ENCODE data around the gene PIN4.
"Not testable (repeated sequence)": the region's sequence is repeated elsewhere in the genome, so short reads cannot be mapped to it uniquely, and the experiment has no call there.

The PIN4 gene

GRCh38 chrX:72201836-72202536 is 20.4 kb downstream of the PIN4 start:
- DNase-seq (ENCODE audit: low read depth in 2 of 2), result no peak

- no peak for DNase-seq (ENCODE audit: low read depth in 2 of 2)
Observed at GRCh38 chrX:72202792-72203401, 21.3 kb downstream of the PIN4 start.

- DNase-seq (ENCODE audit: low read depth in 2 of 2), result no peak
Observed at GRCh38 chrX:72203421-72203820, 21.9 kb downstream of the PIN4 start.

- DNase-seq (ENCODE audit: low read depth in 2 of 2), result no peak
Observed at GRCh38 chrX:72205706-72206105, 24.1 kb downstream of the PIN4 start.

GRCh38 chrX:72207366-72207765 is 25.8 kb downstream of the PIN4 start:
- DNase-seq (ENCODE audit: low read depth in 2 of 2), result no peak

- DNase-seq (ENCODE audit: low read depth in 2 of 2), result no peak
Observed at GRCh38 chrX:72208126-72208800, 26.7 kb downstream of the PIN4 start.

GRCh38 chrX:72216973-72217372 is 35.4 kb downstream of the PIN4 start:
- no peak for DNase-seq (ENCODE audit: low read depth in 2 of 2)

GRCh38 chrX:72220375-72220774 is 38.8 kb downstream of the PIN4 start:
- not testable (repeated sequence) for DNase-seq (ENCODE audit: low read depth in 2 of 2)

GRCh38 chrX:72230290-72230689 is 48.7 kb downstream of the PIN4 start:
- DNase-seq (ENCODE audit: low read depth in 2 of 2), result no peak

GRCh38 chrX:72236841-72237240 is 55.3 kb downstream of the PIN4 start:
- no peak for DNase-seq (ENCODE audit: low read depth in 2 of 2)

- no peak for DNase-seq (ENCODE audit: low read depth in 2 of 2)
Observed at GRCh38 chrX:72238183-72238582, 56.6 kb downstream of the PIN4 start.

GRCh38 chrX:72238721-72239475 is 57.3 kb downstream of the PIN4 start, which contains the start of gene ERCC6L:
Gene ERCC6L, minus strand, starts transcription at chrX:72239027. Its CDS starts 116 bp downstream, at chrX:72238911.
- peak; percentile 65 to 78 for DNase-seq (ENCODE audit: low read depth in 2 of 2)

GRCh38 chrX:72240976-72241375 is 59.4 kb downstream of the PIN4 start:
- DNase-seq (ENCODE audit: low read depth in 2 of 2), result no peak

GRCh38 chrX:72243472-72243871 is 61.9 kb downstream of the PIN4 start:
- no peak for DNase-seq (ENCODE audit: low read depth in 2 of 2)

GRCh38 chrX:72245461-72246089 is 64.0 kb downstream of the PIN4 start:
- peak; percentile 9 to 12 for DNase-seq (ENCODE audit: low read depth in 2 of 2)

- DNase-seq (ENCODE audit: low read depth in 2 of 2), result no peak
Observed at GRCh38 chrX:72247206-72247942, 65.8 kb downstream of the PIN4 start.
